Measurements from ENCODE around the gene GRK1.

GRK1 gene

GRCh38 chr13:113783200-113783881, 116.3 kb downstream of the GRK1 start:
- DNase-seq, result no peak

GRCh38 chr13:113783966-113784644, 117.1 kb downstream of the GRK1 start:
- DNase-seq, result no peak

- DNase-seq, result no peak
These were observed 117.6 kb downstream of the GRK1 start for GRCh38 chr13:113784645-113785024.

GRCh38 chr13:113785051-113786010, 118.3 kb downstream of the GRK1 start:
- no peak for DNase-seq

- no peak for DNase-seq
These were observed 119.3 kb downstream of the GRK1 start for GRCh38 chr13:113786262-113786841.
